ENCODE data around the gene RABGGTA.

RABGGTA gene

GRCh38 chr14:24236689-24237462, 34.5 kb downstream of the RABGGTA start:
- ATAC-seq (ENCODE audit: low read depth) = no peak
- Histone ChIP-seq H3K4me1 (ENCODE audit: insufficient read depth, poor library complexity, severe bottlenecking) (peaks cover 24% of the 10 kb centered on the region), H3K4me3 (ENCODE audit: severe bottlenecking) (no peak overlapping the region)

GRCh38 chr14:24235804-24236688, 35.4 kb downstream of the RABGGTA start:
- no peak for ATAC-seq (ENCODE audit: low read depth)
- peaks cover 23% of the 10 kb centered on the region for H3K4me1 ChIP-seq (ENCODE audit: insufficient read depth, poor library complexity, severe bottlenecking)

More at GRCh38 chr14:24236689-24237462, 34.5 kb downstream of the RABGGTA start:
- no peak for TF ChIP-seq CTCF (IDR thresholded peaks at IDR 0.05; ENCODE audit: poor library complexity, severe bottlenecking)
- no peaks in the 10 kb centered on the region for H3K9me3 ChIP-seq (ENCODE audit: severe bottlenecking)
- no peaks in the 10 kb centered on the region for H3K27me3 ChIP-seq (ENCODE audit: insufficient read depth, poor library complexity, severe bottlenecking)
- H3K27ac ChIP-seq (ENCODE audit: poor library complexity, severe bottlenecking) = no peak overlapping the region
- H3K36me3 ChIP-seq (ENCODE audit: low read depth) = peaks cover 83% of the 10 kb centered on the region
- DNase-seq (ENCODE audit: low spot score) = no peak

GRCh38 chr14:24234095-24235005, 37.0 kb downstream of the RABGGTA start:
- no peak for TF ChIP-seq CTCF (IDR thresholded peaks at IDR 0.05; ENCODE audit: poor library complexity, severe bottlenecking)
- DNase-seq (ENCODE audit: low spot score) (no peak), ATAC-seq (ENCODE audit: low read depth) (no peak)
- H3K27me3 ChIP-seq (ENCODE audit: insufficient read depth, poor library complexity, severe bottlenecking) = no peaks in the 10 kb centered on the region
- H3K27ac ChIP-seq (ENCODE audit: poor library complexity, severe bottlenecking) = no peak overlapping the region
- H3K36me3 ChIP-seq (ENCODE audit: low read depth) = peaks cover 71% of the 10 kb centered on the region
- no peaks in the 10 kb centered on the region for H3K9me3 ChIP-seq (ENCODE audit: severe bottlenecking)
- H3K4me1 ChIP-seq (ENCODE audit: insufficient read depth, poor library complexity, severe bottlenecking) = peaks cover 20% of the 10 kb centered on the region
- no peak overlapping the region for H3K4me3 ChIP-seq (ENCODE audit: severe bottlenecking)

More at GRCh38 chr14:24235804-24236688, 35.4 kb downstream of the RABGGTA start:
- H3K27ac ChIP-seq (ENCODE audit: poor library complexity, severe bottlenecking) = no peak overlapping the region
- no peaks in the 10 kb centered on the region for H3K27me3 ChIP-seq (ENCODE audit: insufficient read depth, poor library complexity, severe bottlenecking)
- no peak for DNase-seq (ENCODE audit: low spot score)
- peaks cover 79% of the 10 kb centered on the region for H3K36me3 ChIP-seq (ENCODE audit: low read depth)
- H3K9me3 ChIP-seq (ENCODE audit: severe bottlenecking) = no peaks in the 10 kb centered on the region
- TF ChIP-seq CTCF (IDR thresholded peaks at IDR 0.05; ENCODE audit: poor library complexity, severe bottlenecking) = no peak
- no peak overlapping the region for H3K4me3 ChIP-seq (ENCODE audit: severe bottlenecking)

- H3K4me1 ChIP-seq (ENCODE audit: insufficient read depth, poor library complexity, severe bottlenecking) = peaks cover 21% of the 10 kb centered on the region
- no peaks in the 10 kb centered on the region for H3K27me3 ChIP-seq (ENCODE audit: insufficient read depth, poor library complexity, severe bottlenecking)
- no peak for TF ChIP-seq CTCF (IDR thresholded peaks at IDR 0.05; ENCODE audit: poor library complexity, severe bottlenecking)
- peaks cover 68% of the 10 kb centered on the region for H3K36me3 ChIP-seq (ENCODE audit: low read depth)
- peak overlapping the region; percentile 67 for H3K4me3 ChIP-seq (ENCODE audit: severe bottlenecking)
- ATAC-seq (ENCODE audit: low read depth) (no peak), DNase-seq (ENCODE audit: low spot score) (no peak)
- no peaks in the 10 kb centered on the region for H3K9me3 ChIP-seq (ENCODE audit: severe bottlenecking)
- H3K27ac ChIP-seq (ENCODE audit: poor library complexity, severe bottlenecking) = peak overlapping the region; percentile 76
Observed at GRCh38 chr14:24233538-24233866, 37.9 kb downstream of the RABGGTA start.
